Midbrain (tissue), 1 donor: ENCODE results near the gene RPUSD3.

ENCODE experiments used
- DNase-seq: peaks from one replicate; lab custom pipeline; 2025; lab: John Stamatoyannopoulos, UW

The RPUSD3 gene

GRCh38 chr3:9834520-9835380 is 9.1 kb downstream of the RPUSD3 start:
- no peak for DNase-seq

- no peak for DNase-seq
These were observed 10.7 kb downstream of the RPUSD3 start for GRCh38 chr3:9833078-9833477.

GRCh38 chr3:9831253-9831652 is 12.6 kb downstream of the RPUSD3 start:
- DNase-seq: no peak

- DNase-seq: no peak
These were observed 14.7 kb downstream of the RPUSD3 start for GRCh38 chr3:9828801-9829755.

- no peak for DNase-seq
These were observed 16.8 kb downstream of the RPUSD3 start for GRCh38 chr3:9826815-9827573.

GRCh38 chr3:9825451-9826040 is 18.3 kb downstream of the RPUSD3 start:
- no peak for DNase-seq

- no peak for DNase-seq
These were observed 22.9 kb downstream of the RPUSD3 start for GRCh38 chr3:9820946-9821345.

GRCh38 chr3:9820543-9820942 is 23.3 kb downstream of the RPUSD3 start:
- no peak for DNase-seq

- no peak for DNase-seq
These were observed 25.0 kb downstream of the RPUSD3 start for GRCh38 chr3:9818666-9819335.

GRCh38 chr3:9817436-9817835 is 26.4 kb downstream of the RPUSD3 start:
- DNase-seq: no peak

- no peak for DNase-seq
These were observed 27.8 kb downstream of the RPUSD3 start for GRCh38 chr3:9815986-9816385.

- no peak for DNase-seq
These were observed 30.8 kb downstream of the RPUSD3 start for GRCh38 chr3:9812870-9813483.

GRCh38 chr3:9810846-9811245 is 33.0 kb downstream of the RPUSD3 start:
- DNase-seq: no peak

- DNase-seq: no peak
These were observed 33.4 kb downstream of the RPUSD3 start for GRCh38 chr3:9810433-9810770.

GRCh38 chr3:9809615-9810432 is 34.0 kb downstream of the RPUSD3 start, which contains the start of gene TTLL3:
TSS of gene TTLL3 (plus strand) at chr3:9810262. CDS start at chr3:9810662, 400 bp downstream.
- peak; percentile 45 for DNase-seq

- DNase-seq: no peak
These were observed 34.6 kb downstream of the RPUSD3 start for GRCh38 chr3:9809239-9809614.

- DNase-seq: no peak
These were observed 35.3 kb downstream of the RPUSD3 start for GRCh38 chr3:9808345-9809037.

GRCh38 chr3:9807981-9808344 is 35.8 kb downstream of the RPUSD3 start:
- DNase-seq: no peak
